GM19452 (cell line): ENCODE data around the gene OBSCN.
"Not testable (repeated sequence)": the region's sequence is repeated elsewhere in the genome, so short reads cannot be mapped to it uniquely, and the experiment has no call there.

ENCODE experiments used
- ATAC-seq: cut with Tn5 transposase; IDR thresholded peaks from one replicate; pipeline ENCODE4 v1.9.1; 2021; ENCODE audit not compliant: unreplicated experiment

The OBSCN gene

DNA sequence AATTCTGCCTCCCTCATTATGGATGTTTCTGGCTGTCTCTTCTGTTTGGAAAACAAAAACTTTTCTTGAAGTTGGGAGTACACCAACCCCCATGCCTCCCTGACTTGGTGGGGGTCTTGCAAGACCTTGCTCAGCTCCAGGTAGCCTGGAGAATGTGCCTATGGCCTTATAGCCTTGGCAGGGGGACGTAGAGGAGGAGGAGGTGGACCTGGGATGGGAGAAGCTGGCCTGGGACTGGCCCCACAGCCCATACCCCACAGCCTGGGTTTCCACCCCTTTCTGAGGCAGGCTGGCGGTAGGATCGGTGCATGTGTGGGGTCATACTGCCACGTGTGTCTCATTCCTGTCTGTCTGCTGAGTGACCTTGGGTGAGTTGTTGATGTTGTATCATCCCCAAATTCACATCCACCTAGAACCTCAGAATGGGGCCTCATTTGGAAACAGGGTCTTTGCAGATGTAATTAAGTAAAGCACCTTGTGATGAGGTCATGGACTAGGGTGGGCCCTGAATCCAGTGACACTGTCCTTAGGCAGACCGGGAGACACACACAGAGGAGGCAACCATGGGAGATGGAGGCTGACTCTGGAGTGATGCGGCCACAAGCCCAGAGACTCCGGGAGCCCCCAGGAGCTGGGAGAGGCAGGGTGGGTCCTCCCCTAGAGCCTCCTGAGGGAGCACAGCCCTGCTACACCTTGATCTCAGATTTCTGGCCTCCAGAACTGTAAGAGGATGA is 18.5 kb downstream of the OBSCN start:
- no peak for ATAC-seq

DNA sequence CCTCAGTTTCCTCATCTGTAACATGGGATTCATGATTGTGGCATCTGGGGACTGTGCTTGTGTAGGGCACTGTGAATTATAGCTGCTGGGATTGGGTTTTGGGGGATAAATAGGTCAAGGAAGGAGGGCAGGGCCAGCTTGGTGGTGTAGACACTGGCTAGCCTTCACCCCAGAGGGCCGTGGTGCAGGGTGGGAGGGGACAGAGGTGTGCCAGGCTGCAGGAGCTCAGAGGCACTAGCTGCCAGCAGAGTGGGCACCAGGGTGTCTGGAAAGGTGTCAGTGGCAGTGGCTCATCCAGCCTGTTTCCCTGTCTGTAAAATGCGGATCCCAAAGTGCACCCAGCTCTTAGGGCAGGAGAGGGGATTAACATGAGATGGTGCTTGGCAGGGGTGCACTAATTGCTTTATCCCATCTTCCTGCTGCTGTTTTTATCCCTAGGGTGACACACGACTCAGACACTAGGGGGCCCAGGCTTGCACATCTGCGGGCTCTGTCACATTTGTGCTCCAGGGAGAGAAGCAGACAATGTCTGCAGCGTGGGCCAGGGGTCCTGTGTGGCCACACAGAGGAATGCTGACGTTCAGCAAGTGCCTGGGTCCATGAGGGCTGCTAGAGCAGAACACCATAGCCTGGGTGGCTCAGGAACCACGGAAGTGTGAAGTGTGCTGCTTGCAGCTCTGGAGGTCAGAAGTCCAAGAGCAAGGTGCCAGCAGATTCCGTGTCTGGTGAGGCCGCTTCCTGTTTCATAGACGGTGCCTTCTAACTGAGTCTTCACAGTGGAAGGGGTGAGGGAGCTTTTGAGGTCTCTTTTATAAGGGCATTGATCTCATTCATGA is 19.3 kb downstream of the OBSCN start:
- no peak for ATAC-seq

DNA sequence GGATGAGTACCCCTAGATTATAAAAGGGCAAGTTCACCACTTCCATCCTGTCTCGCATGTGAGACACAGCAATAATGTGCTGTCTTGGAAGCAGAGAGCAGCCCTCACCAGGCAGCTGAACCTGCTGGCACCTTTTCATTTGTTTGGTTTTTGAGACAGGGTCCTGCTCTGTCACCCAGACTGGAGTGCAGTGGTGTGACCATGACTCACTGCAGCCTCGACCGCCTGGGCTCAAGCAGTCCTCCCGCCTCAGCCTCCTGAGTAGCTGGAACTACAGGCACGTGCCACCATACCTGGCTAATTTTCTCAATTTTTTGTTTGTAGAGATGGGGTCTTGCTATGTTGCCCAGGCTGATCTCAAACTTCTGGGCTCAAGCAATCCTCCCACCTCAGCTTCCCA is 20.3 kb downstream of the OBSCN start:
- not testable (repeated sequence) for ATAC-seq

DNA sequence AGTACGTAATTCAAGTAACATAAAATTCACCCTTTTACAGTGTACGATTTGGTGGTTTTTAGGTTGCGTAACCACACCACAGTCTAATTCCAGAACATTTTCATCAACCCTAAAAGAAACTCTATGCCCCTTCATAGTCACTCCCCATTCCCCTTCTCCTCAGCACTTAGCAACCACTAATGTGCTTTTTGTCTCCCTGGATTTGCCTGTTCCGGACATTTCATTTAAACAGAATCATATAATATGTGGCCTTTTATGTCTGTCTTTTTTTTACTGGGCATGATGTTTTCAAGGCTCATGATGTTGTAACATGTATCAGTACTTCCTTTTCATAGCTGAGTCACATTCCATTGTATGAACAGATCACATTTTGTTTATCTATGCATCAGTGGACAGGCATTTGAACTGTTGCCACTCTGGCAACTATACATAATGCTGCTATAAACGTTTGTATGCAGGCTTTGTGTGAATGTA is 20.8 kb downstream of the OBSCN start:
- no peak for ATAC-seq

DNA sequence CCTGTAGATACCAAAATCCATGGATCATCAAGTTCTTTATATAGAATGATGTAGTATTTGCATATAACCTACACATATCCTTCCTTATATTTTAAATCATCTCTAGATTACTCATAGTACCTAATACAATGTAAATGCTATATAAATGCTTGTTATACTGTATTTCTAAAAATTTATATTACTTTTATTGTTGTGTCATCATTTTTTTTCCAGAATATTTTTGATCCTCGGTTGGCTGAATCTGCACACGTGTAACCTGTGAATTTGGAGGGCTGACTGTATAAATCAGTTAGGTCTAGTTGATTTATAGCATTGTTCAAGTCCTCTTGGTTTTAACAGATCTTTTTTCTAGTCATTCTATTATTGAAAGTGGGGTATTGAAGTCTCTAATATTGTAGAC is 23.3 kb downstream of the OBSCN start:
- no peak for ATAC-seq

DNA sequence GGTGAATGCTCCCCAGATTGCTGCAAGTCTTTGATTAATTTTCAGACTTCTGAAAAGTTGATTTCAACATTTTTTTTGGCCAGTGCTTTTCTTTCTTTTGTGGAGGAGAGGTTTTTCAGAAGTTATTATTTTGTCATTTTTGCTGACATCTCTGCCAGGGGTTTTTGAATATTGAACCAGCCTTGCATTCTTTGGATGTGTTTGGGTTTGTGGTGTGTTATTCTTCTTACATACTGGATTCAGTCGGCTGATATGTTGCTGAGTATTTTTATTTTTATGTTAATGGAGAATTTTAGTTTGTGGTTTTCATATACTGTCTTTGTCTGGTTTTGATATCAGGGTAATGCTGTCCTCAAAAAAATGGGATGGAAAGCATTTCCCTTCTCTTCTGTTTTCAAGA is 25.3 kb downstream of the OBSCN start:
- ATAC-seq, result no peak

DNA sequence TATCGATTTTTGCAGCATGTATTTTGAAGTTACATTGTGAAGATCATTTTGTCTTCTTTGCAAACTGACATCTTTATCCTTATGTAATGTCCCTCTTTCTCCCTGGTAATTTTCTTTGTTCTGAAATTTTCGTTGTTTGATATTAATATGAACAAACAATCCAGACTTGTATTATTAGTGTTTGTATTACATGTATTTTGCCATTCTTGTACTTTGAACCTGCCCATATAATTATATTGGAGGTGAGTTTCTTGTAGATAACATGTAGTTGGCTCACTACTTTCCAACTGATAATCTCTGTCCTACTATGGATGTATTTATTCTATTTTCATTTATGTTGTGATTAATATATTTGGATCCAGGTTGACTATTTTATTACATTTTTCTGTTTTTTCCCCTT is 27.1 kb downstream of the OBSCN start:
- no peak for ATAC-seq

DNA sequence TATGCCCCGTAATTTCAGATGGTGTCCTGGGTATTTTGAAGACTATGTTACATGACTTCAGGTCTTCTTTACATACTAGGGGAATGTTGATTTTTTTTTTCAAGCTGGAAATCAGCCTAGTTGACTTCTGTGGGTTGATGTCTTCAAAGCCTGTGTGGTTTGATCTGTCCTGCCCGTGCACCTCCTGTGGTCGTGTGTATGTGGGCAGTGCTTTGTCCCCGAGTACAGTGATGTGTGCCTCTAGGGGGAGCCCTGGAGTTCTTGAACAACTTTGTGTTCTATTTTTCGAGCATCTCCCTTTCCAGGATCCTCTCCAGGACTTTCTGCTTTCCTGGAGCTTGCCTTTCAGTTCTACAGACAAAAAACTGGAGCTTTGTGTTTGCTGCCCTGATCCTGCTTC is 28.9 kb downstream of the OBSCN start:
- ATAC-seq, result no peak

DNA sequence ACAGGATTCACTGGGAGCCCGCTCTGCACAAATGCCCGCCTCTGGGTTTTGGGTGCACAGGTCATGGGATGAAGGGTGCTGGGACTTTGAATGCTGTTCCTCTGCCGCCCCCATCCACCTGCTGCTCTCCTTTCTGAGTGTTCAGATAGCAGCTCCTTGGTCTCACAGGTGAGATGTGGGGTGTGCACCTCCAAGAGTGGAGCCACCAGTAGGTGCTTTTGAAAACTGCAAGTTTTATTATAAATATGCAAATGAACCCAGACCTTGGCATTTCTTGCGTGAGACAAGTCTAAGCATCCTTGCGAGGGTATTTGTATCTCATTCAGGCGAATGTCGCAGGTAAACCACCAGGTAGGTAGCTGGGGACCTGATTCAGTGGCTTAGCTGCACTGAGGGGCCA is 30.2 kb downstream of the OBSCN start:
- ATAC-seq, result no peak

DNA sequence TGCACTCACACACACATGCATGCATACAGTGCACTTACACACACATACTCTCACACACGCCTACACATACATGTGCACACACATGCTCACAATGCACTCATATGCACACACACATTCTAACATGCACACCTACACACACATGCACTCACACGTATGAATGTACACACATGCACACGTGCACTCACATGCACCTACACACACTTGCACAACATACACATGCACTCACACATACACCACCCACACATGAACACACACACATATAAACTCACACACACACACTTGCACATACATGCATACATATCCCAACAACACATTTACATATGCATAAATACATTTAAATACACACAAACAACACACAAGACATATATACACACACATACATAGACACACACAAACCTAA is 30.6 kb downstream of the OBSCN start:
- ATAC-seq, result no peak

DNA sequence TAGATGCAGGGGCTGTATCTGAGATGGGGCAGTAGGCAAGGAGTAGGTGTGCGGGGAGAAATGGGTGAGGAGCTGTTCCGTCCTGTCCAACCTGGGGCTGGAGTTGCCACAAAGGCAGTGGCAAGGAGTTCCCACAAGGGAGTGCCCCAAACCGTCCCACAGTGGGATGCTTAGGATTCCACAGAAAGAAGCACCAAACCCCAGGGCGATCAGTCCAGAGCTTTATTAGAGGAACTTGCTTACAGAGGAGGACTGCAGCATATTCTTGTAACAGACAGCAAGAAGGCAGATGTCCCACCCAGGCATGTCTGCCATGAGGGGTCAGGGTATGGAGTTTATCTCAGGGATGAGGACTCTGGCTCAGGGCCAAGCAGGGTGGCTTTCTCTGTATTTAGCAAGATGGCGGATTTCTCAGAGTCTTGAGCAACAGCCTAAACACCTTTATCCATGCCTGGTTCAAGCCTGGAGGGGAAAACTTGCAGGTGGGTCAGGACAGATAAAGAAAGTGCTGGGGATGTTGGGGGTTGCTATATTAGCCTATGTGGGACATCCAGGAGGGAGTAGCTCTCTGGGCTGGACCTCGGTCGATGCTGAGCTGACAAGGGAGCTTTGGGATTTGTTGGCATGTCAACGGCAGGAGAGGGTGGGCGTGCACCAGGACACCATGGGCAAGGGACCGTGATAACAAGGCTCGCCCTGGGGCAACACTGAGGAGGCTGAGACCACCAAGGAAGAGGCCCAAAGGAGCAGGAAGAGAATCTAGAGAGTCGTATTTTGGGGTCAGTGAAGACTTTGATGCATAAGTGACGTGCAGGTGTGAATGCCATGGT is 32.8 kb downstream of the OBSCN start:
- ATAC-seq, result no peak

DNA sequence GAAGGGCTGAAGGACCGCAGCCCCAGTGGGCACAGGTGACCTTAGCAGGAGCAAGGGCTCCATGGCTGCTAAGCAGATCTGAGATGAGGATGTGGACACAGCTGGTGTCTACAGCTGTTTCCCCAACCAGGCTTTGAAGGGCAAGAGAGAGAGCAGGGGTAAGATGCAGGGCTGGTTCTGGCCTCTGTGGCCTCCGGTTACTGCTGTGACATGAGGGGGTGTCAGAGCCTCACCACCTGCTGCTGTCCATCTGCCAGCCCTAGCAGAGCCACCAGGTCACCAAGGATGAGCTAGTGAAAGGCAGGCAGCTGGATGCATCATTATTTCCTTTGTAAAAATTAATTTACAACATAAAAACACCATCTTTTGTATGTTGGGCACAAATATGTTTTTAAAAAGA is 33.4 kb downstream of the OBSCN start:
- no peak for ATAC-seq

DNA sequence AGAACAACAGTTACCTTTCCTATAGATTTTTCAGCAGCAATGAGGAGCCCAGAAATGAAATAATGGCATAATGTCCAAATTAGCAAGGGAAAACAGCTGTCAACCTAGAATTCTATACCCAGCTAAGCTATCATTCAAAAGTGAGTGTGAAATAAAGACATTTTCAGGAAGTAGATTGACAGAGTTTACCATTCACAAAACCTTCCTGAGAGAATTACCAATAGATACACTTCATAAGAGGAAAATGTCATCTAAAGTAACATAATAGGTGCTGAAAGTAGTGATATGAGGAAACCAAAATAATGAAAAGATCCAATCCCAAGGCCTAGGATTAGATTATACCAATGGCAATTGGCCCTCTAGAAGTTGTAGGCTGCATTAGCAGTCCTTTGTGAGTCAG is 34.6 kb downstream of the OBSCN start:
- ATAC-seq, result no peak

DNA sequence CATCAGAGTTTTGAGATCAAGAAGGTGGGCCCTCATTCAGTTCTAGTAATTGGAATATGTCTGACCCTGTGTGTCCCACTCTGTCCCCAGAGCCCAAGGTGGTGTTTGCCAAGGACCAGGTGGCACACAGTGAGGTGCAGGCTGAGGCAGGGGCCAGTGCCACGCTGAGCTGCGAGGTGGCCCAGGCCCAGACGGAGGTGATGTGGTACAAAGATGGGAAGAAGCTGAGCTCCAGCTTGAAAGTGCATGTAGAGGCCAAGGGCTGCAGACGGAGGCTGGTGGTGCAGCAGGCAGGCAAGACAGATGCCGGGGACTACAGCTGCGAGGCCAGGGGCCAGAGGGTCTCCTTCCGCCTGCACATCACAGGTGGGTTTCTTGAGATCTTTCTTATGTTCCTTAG is 35.2 kb downstream of the OBSCN start:
- no peak for ATAC-seq

DNA sequence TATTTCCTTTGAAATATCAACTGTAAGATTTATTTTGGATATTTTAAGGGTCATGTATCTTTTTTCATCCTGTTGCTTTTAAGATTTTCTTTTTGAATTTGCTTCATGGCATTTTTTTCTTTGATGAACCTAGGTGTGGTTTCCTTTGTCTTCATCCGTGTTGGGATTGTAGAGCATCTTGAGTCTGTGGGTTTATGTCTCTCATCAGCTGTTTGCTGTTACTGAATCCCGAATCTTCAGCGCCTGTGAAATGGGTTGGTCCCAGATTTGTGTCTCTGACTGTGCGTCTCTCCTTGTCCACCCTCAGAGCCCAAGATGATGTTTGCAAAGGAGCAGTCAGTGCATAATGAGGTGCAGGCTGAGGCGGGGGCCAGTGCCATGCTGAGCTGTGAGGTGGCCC is 36.1 kb downstream of the OBSCN start:
- ATAC-seq, result not testable (repeated sequence)

DNA sequence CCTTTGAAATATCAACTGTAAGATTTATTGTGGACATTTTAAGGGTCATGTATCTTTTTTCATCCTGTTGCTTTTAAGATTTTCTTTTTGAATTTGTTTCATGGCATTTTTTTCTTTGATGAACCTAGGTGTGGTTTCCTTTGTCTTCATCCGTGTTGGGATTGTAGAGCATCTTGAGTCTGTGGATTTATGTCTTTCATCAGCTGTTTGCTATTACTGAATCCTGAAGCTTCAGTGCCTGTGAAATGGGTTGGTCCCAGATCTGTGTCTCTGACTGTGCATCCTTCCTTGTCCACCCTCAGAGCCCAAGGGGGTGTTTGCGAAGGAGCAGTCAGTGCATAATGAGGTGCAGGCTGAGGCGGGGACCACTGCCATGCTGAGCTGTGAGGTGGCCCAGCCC is 37.3 kb downstream of the OBSCN start:
- ATAC-seq, result no peak

DNA sequence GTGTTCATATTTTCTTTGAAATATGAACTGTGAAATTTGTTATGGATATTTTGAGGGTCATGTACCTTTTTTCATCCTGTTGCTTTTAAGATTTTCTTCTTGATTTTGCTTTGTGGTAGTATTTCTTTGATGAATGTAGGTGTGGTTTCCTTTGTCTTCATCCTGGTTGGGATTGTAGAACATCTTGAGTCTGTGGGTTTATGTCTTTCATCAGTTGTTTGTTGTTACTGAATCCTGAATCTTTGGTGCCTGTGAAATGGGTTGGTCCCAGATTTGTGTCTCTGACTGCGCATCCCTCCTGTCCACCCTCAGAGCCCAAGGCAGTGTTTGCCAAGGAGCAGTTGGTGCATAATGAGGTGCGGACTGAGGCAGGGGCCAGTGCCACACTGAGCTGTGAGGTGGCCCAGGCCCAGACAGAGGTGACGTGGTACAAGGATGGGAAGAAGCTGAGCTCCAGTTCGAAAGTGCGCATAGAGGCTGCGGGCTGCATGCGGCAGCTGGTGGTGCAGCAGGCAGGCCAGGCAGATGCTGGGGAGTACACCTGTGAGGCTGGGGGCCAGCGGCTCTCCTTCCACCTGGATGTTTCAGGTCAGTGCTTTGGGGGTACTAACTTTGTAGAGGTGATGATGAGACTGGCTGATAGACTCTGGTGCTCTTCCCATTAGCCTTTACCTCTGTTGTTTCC is 38.5 kb downstream of the OBSCN start:
- no peak for ATAC-seq

DNA sequence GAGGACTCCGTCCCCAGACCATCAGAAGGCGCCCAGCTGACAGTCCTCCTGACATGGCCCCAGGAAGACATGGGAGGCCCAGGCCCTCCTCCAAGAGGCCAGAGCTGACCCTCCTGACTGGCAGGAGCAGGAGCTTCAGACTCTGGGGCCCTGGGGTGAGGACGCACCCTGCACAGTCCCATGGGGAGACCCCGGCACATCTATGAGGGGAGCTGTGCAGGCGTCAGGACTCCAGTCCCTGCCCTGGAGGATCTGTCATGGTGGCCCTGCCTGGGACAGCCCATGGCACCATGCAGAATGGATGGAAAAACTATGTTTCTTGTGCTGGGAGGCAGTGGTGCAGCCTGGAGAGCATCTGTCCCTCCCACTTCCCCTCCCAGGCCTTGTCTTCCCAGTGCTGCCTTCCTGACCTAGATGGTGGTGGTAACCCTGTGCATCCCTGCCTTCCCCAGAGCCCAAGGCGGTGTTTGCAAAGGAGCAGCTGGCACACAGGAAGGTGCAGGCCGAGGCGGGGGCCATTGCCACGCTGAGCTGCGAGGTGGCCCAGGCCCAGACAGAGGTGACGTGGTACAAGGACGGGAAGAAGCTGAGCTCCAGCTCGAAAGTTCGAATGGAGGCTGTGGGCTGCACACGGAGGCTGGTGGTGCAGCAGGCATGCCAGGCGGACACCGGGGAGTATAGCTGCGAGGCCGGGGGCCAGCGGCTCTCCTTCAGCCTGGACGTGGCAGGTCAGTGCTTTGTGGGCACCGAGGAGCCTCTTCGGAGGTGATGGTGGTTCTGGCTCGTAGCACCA is 41.9 kb downstream of the OBSCN start:
- no peak for ATAC-seq

DNA sequence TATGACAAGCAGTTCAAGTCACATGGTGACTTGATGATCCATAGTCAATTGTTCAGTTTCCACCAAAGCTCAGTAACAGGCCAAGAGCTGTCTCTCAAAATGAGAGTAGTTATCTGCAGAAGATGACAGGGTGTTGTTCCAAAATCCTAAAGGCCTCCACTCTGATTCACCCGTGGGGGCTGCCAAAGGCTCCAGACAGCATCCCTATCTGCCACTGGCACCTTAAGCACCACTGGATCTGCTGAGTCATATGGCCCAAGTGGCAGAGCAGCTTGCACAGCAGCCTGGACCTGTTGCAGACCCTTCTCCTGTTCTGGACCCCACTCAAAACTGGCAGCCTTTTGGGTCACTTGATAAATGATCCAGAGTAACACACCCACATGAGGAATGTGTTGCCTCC is 44.6 kb downstream of the OBSCN start:
- ATAC-seq, result not testable (repeated sequence)
